Stimulated activated naive CD8-positive, alpha-beta T cell treated with anti-CD3 and anti-CD28 coated beads, Interleukin-15, Interleukin-2, amounts not matched to agents 100 ng/mL and 50 ng/mL, for 24 hours (primary cell): Measurements from ENCODE around the gene GBF1.
"Not testable (repeated sequence)": the region's sequence is repeated elsewhere in the genome, so short reads cannot be mapped to it uniquely, and the experiment has no call there.

Source experiments
- H3K27ac Mint-ChIP-seq: one replicate; pipeline ENCODE4 v1.8.0; 2021; ENCODE audit warnings: mild to moderate bottlenecking, mixed read lengths
- H3K27me3 Mint-ChIP-seq: one replicate; pipeline ENCODE4 v1.8.0; 2021; ENCODE audit warnings: mixed read lengths
- H3K36me3 Mint-ChIP-seq: one replicate; pipeline ENCODE4 v1.8.0; 2021; ENCODE audit warnings: low read depth, mixed read lengths
- H3K4me1 Mint-ChIP-seq: one replicate; pipeline ENCODE4 v1.8.0; 2021; ENCODE audit warnings: low read depth, mixed read lengths
- H3K4me3 Mint-ChIP-seq: one replicate; pipeline ENCODE4 v1.8.0; 2021; ENCODE audit warnings: mild to moderate bottlenecking, mixed read lengths
- H3K9me3 Mint-ChIP-seq: one replicate; pipeline ENCODE4 v1.8.0; 2021; ENCODE audit warnings: mixed read lengths

Gene GBF1

DNA sequence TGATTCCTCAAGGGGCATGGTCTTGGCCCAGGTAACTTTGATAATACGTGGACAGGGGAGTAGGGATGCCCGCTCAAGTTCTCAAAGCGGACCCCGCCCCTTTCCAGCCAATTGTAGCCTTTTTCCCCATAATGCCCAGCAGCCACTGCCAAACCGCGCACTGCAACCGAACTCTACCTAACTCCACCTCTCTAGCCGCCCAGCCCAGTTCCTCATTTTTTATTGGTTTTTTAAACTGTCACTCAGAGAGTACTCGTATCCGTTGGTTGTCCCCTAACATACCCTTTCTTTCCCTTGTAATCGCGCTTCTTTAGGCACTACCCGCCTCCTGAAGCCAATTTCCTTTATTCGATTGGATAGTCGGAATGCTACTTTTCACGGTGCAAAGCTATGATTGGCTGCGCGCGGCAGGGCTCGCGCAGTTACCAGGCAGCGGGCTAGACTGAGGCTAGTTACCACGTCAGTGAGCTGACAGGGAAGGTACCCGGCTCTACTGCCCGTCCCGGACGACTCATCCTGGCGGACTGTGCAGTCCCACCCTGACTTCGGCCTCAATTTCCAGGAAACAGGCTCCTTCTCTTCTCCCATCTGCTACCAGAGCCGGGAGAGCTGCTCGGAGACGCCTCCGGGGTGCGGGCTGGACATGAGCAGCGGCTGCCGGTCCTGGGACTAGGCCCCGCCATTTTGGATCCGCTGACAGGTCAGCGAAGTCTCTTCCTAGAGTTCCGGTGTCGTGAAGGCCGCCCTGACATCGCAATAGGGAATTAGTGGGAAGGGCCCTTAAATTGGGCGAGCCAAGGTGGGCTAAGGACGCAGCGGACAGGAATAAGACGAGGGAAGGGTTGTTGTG is at the start of gene GBF1:
GBF1 (plus strand) TSS at position 451 of the 850 bp plus-strand sequence. CDS start 13,407 bp downstream, outside the sequence.
- peak within 1 kb of the TSS; percentile 94 for H3K27ac Mint-ChIP-seq
- H3K9me3 Mint-ChIP-seq: no peaks in the 10 kb centered on the region
- peak within 1 kb of the TSS; percentile 99 for H3K4me3 Mint-ChIP-seq
- peaks cover 18% of the 10 kb centered on the region for H3K36me3 Mint-ChIP-seq
- peaks cover 58% of the 10 kb centered on the region for H3K4me1 Mint-ChIP-seq
- peaks cover 17% of the 10 kb centered on the region for H3K27me3 Mint-ChIP-seq

- no peak overlapping the region for H3K4me3 Mint-ChIP-seq
- H3K4me1 Mint-ChIP-seq: peaks cover 11% of the 10 kb centered on the region
- H3K27me3 Mint-ChIP-seq: peaks cover 5% of the 10 kb centered on the region
- H3K27ac Mint-ChIP-seq: peak overlapping the region; percentile 56
- H3K9me3 Mint-ChIP-seq: peaks cover 3% of the 10 kb centered on the region
- H3K36me3 Mint-ChIP-seq: no peaks in the 10 kb centered on the region
These were observed 48.4 kb upstream of the GBF1 start for GRCh38 chr10:102196893-102197292.

DNA sequence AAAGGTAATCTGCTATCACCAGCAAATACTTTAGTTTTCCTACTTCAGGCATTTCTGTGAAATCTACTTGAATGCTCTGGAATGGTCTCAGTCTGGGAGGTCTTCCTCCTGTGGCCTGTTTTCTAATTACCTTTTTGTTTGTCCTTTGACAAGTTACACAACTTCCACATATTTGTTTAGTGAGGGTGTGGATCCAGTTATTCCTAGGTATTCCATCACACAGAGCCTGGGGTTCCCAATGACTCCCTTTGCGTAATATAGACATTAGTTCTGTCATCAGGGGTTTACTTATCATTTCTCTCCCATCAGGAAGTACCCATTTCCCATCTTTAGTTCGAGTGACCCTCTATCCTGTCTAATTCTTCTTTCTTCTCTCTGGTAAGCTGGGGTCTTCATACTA is 47.3 kb upstream of the GBF1 start:
- Mint-ChIP-seq H3K27me3 (peaks cover 10% of the 10 kb centered on the region), H3K9me3 (no peaks in the 10 kb centered on the region), H3K4me1 (peaks cover 16% of the 10 kb centered on the region), H3K36me3 (no peaks in the 10 kb centered on the region), H3K27ac (no peak overlapping the region), H3K4me3 (no peak overlapping the region)

GRCh38 chr10:102200751-102201640 is 44.3 kb upstream of the GBF1 start:
- H3K4me1 Mint-ChIP-seq: peaks cover 16% of the 10 kb centered on the region
- H3K27me3 Mint-ChIP-seq: peaks cover 10% of the 10 kb centered on the region
- H3K27ac Mint-ChIP-seq: no peak overlapping the region
- H3K36me3 Mint-ChIP-seq: no peaks in the 10 kb centered on the region
- no peak overlapping the region for H3K4me3 Mint-ChIP-seq
- peaks cover 7% of the 10 kb centered on the region for H3K9me3 Mint-ChIP-seq

DNA sequence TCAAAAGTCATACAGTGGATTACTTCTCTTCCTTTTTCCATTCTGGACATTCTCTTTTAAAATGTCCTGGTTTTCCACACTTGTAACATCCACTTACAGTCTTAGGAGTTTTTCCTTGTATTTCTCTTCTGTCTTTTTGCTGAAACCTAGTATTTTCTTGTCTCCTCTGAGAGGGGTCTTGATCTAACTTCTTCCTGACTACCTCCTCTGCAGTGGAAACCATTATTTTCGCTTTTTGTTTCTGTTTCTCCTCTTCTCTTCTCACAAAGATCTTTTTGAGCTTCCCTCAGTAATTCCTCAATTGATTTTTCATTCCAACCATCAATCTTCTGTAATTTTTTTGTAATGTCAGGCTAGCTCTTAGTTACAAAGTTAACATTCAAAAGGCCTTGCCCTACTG is 42.9 kb upstream of the GBF1 start:
- Mint-ChIP-seq H3K27me3 (peaks cover 10% of the 10 kb centered on the region), H3K9me3 (peaks cover 7% of the 10 kb centered on the region), H3K4me1 (peaks cover 9% of the 10 kb centered on the region), H3K36me3 (no peaks in the 10 kb centered on the region), H3K4me3 (no peak overlapping the region), H3K27ac (peak overlapping the region; percentile 50)

- H3K4me3 Mint-ChIP-seq: no peak overlapping the region
- H3K9me3 Mint-ChIP-seq: peaks cover 7% of the 10 kb centered on the region
- peaks cover 2% of the 10 kb centered on the region for H3K27me3 Mint-ChIP-seq
- no peaks in the 10 kb centered on the region for H3K36me3 Mint-ChIP-seq
- H3K27ac Mint-ChIP-seq: no peak overlapping the region
- H3K4me1 Mint-ChIP-seq: no peaks in the 10 kb centered on the region
These were observed 36.9 kb upstream of the GBF1 start for GRCh38 chr10:102208311-102209035.

DNA sequence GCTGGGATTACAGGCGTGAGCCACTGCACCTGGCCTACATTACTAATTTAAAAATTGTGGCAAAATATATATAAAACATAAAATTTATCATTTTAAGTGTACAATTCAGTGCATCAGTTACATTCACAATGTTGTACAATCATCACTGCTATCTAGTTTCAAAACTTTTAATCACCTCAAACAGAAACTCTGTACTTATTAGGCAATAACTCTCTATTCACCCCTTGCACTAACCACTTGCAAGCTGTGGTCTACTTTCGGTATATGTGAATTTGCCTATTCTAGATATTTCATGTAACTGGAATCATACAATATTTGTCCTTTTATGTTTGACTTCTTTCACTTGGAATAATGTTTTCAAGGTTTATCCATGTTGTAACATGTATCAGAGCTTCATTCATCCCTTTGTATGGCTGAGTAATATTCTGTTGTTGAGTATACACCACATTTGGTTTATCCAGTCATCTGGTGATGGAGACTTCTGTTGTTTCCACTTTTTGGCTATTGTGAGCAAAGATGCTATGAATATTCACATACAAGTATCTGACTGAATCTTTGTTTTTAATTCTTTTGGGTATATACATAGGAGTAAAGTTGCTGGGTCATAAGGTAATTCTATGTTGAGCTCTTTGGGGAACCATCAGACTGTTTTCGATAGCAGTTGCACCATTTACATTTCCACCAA is 33.6 kb upstream of the GBF1 start:
- Mint-ChIP-seq H3K27me3 (peaks cover 4% of the 10 kb centered on the region), H3K36me3 (no peaks in the 10 kb centered on the region), H3K9me3 (no peaks in the 10 kb centered on the region), H3K4me1 (no peaks in the 10 kb centered on the region), H3K27ac (no peak overlapping the region), H3K4me3 (no peak overlapping the region)

- H3K9me3 Mint-ChIP-seq, H3K27ac Mint-ChIP-seq, H3K27me3 Mint-ChIP-seq, H3K4me1 Mint-ChIP-seq, H3K36me3 Mint-ChIP-seq, H3K4me3 Mint-ChIP-seq: not testable (repeated sequence)
These were observed 31.7 kb upstream of the GBF1 start for GRCh38 chr10:102213599-102213998.

GRCh38 chr10:102219370-102219769 is 26.0 kb upstream of the GBF1 start:
- Mint-ChIP-seq H3K9me3 (no peaks in the 10 kb centered on the region), H3K36me3 (no peaks in the 10 kb centered on the region), H3K4me3 (no peak overlapping the region), H3K27me3 (peaks cover 12% of the 10 kb centered on the region), H3K27ac (no peak overlapping the region), H3K4me1 (no peaks in the 10 kb centered on the region)

- Mint-ChIP-seq H3K9me3 (no peaks in the 10 kb centered on the region), H3K4me1 (peaks cover 1% of the 10 kb centered on the region), H3K27me3 (peaks cover 13% of the 10 kb centered on the region), H3K36me3 (no peaks in the 10 kb centered on the region), H3K27ac (no peak overlapping the region), H3K4me3 (no peak overlapping the region)
These were observed 24.7 kb upstream of the GBF1 start for GRCh38 chr10:102220612-102221011.

DNA sequence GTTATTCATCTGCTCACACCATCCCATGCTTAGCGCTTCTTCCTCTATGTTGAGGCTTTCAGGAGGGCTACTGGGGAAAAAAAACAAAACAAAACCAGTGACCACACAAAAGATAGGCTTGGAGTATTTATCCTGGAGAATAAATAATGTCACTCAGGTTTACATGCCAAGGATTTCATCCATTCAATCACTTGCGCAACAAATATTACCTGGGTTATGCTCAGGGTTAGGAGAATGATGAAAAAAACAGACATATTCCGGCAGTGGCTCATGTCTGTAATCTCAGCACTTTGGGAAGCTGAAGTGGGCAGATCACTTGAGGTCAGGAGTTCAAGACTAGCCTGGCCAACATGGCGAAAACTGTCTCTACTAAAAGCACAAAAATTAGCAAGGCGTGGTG is 22.5 kb upstream of the GBF1 start:
- Mint-ChIP-seq H3K4me3 (no peak overlapping the region), H3K9me3 (no peaks in the 10 kb centered on the region), H3K36me3 (no peaks in the 10 kb centered on the region), H3K27me3 (peaks cover 32% of the 10 kb centered on the region), H3K27ac (no peak overlapping the region), H3K4me1 (peaks cover 16% of the 10 kb centered on the region)

- H3K9me3 Mint-ChIP-seq: no peaks in the 10 kb centered on the region
- H3K27ac Mint-ChIP-seq: no peak within 1 kb of the TSS
- peaks cover 27% of the 10 kb centered on the region for H3K4me1 Mint-ChIP-seq
- H3K4me3 Mint-ChIP-seq: peak within 1 kb of the TSS; percentile 47
- no peaks in the 10 kb centered on the region for H3K36me3 Mint-ChIP-seq
- peaks cover 58% of the 10 kb centered on the region for H3K27me3 Mint-ChIP-seq
These were observed 19.4 kb upstream of the GBF1 start, which contains the start of gene ELOVL3 for GRCh38 chr10:102225646-102226541. TSS of gene ELOVL3 (plus strand) at chr10:102226299. CDS start at chr10:102226549, 250 bp downstream.

DNA sequence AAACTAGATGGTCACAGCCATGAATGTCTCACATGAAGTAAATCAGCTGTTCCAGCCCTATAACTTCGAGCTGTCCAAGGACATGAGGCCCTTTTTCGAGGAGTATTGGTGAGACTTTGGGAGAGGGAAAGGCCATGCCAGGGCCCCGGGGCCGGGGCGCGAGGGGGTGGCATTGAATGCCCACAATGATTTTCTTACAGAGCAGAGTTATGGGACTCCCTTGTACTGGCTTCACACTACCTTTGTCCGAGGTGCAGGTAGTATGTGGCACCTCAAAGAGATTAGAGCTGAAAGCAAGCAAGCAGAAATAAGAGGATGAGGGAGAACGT is 18.8 kb upstream of the GBF1 start:
- no peaks in the 10 kb centered on the region for H3K9me3 Mint-ChIP-seq
- H3K27ac Mint-ChIP-seq: no peak overlapping the region
- no peaks in the 10 kb centered on the region for H3K36me3 Mint-ChIP-seq
- H3K4me1 Mint-ChIP-seq: peaks cover 33% of the 10 kb centered on the region
- peaks cover 57% of the 10 kb centered on the region for H3K27me3 Mint-ChIP-seq
- H3K4me3 Mint-ChIP-seq: peak overlapping the region; percentile 47
